H9 (cell line): Measurements from ENCODE around the gene CYSTM1. TPM values are rescaled to one million over a fixed set of nuclear protein-coding genes. Genes with fewer than 3 reads are reported as not detected.

Experiments
- DNase-seq: peaks from one replicate; pipeline ENCODE4 v3.0.0-alpha.2; 2017
- H2AFZ ChIP-seq: one replicate; pipeline ENCODE4 v1.6.1; 2013; ENCODE audit warnings: mild to moderate bottlenecking, low read length, control low read depth, moderate library complexity
- H2AK5ac ChIP-seq: 2 replicates; pipeline ENCODE4 v1.6.1; 2013; ENCODE audit warnings: low read length, control low read depth, mixed read lengths; ENCODE audit not compliant: insufficient read length
- H2BK120ac ChIP-seq: one replicate; pipeline ENCODE4 v1.6.1; 2013; ENCODE audit warnings: low read depth, mild to moderate bottlenecking, low read length, control low read depth, inconsistent platforms; ENCODE audit not compliant: poor library complexity, severe bottlenecking
- H2BK12ac ChIP-seq: 2 replicates; pipeline ENCODE4 v1.6.1; 2013; ENCODE audit warnings: low read length, control low read depth, mixed read lengths, low read depth; ENCODE audit not compliant: insufficient read length
- H2BK15ac ChIP-seq: 2 replicates; pipeline ENCODE4 v1.6.1; 2013; ENCODE audit warnings: low read depth, low read length, control low read depth
- H2BK20ac ChIP-seq: one replicate; pipeline ENCODE4 v1.6.1; 2013; ENCODE audit warnings: low read depth, mild to moderate bottlenecking, low read length, control low read depth, inconsistent platforms; ENCODE audit not compliant: poor library complexity, severe bottlenecking
- H2BK5ac ChIP-seq: 2 replicates; pipeline ENCODE4 v1.6.1; 2013; ENCODE audit warnings: low read length, control low read depth, mixed read lengths; ENCODE audit not compliant: insufficient read length
- H3K14ac ChIP-seq: 2 replicates; pipeline ENCODE4 v1.6.1; 2013; ENCODE audit warnings: low read length, control low read depth; ENCODE audit not compliant: insufficient read depth
- H3K18ac ChIP-seq: 2 replicates; pipeline ENCODE4 v1.6.1; 2013; ENCODE audit warnings: low read depth, mild to moderate bottlenecking, mixed read lengths, low read length, control low read depth; ENCODE audit not compliant: insufficient read length
- H3K23ac ChIP-seq: 2 replicates; pipeline ENCODE4 v1.6.1; 2013; ENCODE audit warnings: low read length, control low read depth, mixed read lengths, low read depth; ENCODE audit not compliant: insufficient read length
- H3K23me2 ChIP-seq: 2 replicates; pipeline ENCODE4 v1.6.1; 2013; ENCODE audit warnings: low read depth, mild to moderate bottlenecking, mixed read lengths, low read length, control low read depth; ENCODE audit not compliant: insufficient read length, poor library complexity, severe bottlenecking
- H3K27ac ChIP-seq: 2 replicates; pipeline ENCODE4 v1.5.1; 2013; ENCODE audit warnings: low read length, control low read depth, mixed read lengths, low read depth; ENCODE audit not compliant: insufficient read length
- H3K27me3 ChIP-seq: 2 replicates; pipeline ENCODE4 v1.6.1; 2013; ENCODE audit warnings: low read length, control low read depth, inconsistent platforms; ENCODE audit not compliant: insufficient read depth
- H3K4ac ChIP-seq: 2 replicates; pipeline ENCODE4 v1.6.1; 2013; ENCODE audit warnings: low read depth, mild to moderate bottlenecking, control low read depth, inconsistent platforms, low read length, moderate library complexity
- H3K4me1 ChIP-seq: 2 replicates; pipeline ENCODE4 v1.6.1; 2013; ENCODE audit warnings: low read length, control low read depth, inconsistent platforms; ENCODE audit not compliant: insufficient read depth
- H3K4me2 ChIP-seq: 2 replicates; pipeline ENCODE4 v1.6.1; 2013; ENCODE audit warnings: low read length, control low read depth, mixed read lengths; ENCODE audit not compliant: insufficient read length, insufficient read depth
- H3K56ac ChIP-seq: 2 replicates; pipeline ENCODE4 v1.6.1; 2013; ENCODE audit warnings: low read depth, mild to moderate bottlenecking, mixed read lengths, low read length, control low read depth; ENCODE audit not compliant: insufficient read length
- H3K79me1 ChIP-seq: 2 replicates; pipeline ENCODE4 v1.6.1; 2013; ENCODE audit warnings: low read depth, mild to moderate bottlenecking, moderate library complexity, low read length, control low read depth, inconsistent platforms; ENCODE audit not compliant: insufficient read depth, poor library complexity, severe bottlenecking
- H3K79me2 ChIP-seq: 2 replicates; pipeline ENCODE4 v1.6.1; 2013; ENCODE audit warnings: low read length, control low read depth, inconsistent platforms; ENCODE audit not compliant: insufficient read depth
- H3K9ac ChIP-seq: 2 replicates; pipeline ENCODE4 v1.6.1; 2013; ENCODE audit warnings: low read length, control low read depth, mixed read lengths; ENCODE audit not compliant: insufficient read length; ENCODE audit errors: extremely low read depth
- H3K9me3 ChIP-seq: one replicate; pipeline ENCODE4 v1.6.1; 2013; ENCODE audit warnings: low read depth, low read length, inconsistent platforms; ENCODE audit not compliant: control insufficient read depth
- H3T11ph ChIP-seq: one replicate; pipeline ENCODE4 v1.6.1; 2013; ENCODE audit warnings: mild to moderate bottlenecking, low read length, control low read depth, inconsistent platforms
- H4K20me1 ChIP-seq: one replicate; pipeline ENCODE4 v1.6.1; 2013; ENCODE audit not compliant: control insufficient read depth, insufficient read length, insufficient read depth
- H4K5ac ChIP-seq: 2 replicates; pipeline ENCODE4 v1.6.1; 2013; ENCODE audit warnings: low read depth, mild to moderate bottlenecking, mixed read lengths, low read length, control low read depth; ENCODE audit not compliant: insufficient read length
- H4K8ac ChIP-seq: replicated peaks from 2 replicates; pipeline ENCODE4 v1.6.1; 2013; ENCODE audit warnings: low read length, control low read depth, mixed read lengths, low read depth; ENCODE audit not compliant: insufficient read length
- H4K91ac ChIP-seq: 2 replicates; pipeline ENCODE4 v1.6.1; 2013; ENCODE audit warnings: low read depth, mild to moderate bottlenecking, moderate library complexity, mixed read lengths, low read length, control low read depth; ENCODE audit not compliant: insufficient read length
- H3K27ac Mint-ChIP-seq, 3 experiments: 2 replicates in 2 of 3; 3 replicates in 1 of 3; pipeline ENCODE4 v1.8.0; 2020 to 2021; ENCODE audit warnings: mixed read lengths in 3 of 3, mild to moderate bottlenecking in 1 of 3, moderate library complexity in 1 of 3
- H3K27me3 Mint-ChIP-seq: 2 replicates; pipeline ENCODE4 v1.8.0; 2021; ENCODE audit warnings: low read depth, mild to moderate bottlenecking, moderate library complexity, mixed read lengths
- H3K36me3 Mint-ChIP-seq, 3 experiments: 2 replicates in 2 of 3; 3 replicates in 1 of 3; pipeline ENCODE4 v1.8.0; 2020 to 2021; ENCODE audit warnings: low read depth in 3 of 3, mixed read lengths in 3 of 3; ENCODE audit not compliant: insufficient read depth in 1 of 3
- H3K4me1 Mint-ChIP-seq, 2 experiments: 2 replicates each; pipeline ENCODE4 v1.8.0; 2020; ENCODE audit warnings: mixed read lengths in 2 of 2
- H3K4me3 Mint-ChIP-seq, 2 experiments: 2 replicates in 1 of 2; 3 replicates in 1 of 2; pipeline ENCODE4 v1.8.0; 2020 to 2021; ENCODE audit warnings: mild to moderate bottlenecking in 2 of 2, mixed read lengths in 2 of 2, moderate library complexity in 1 of 2
- H3K9me3 Mint-ChIP-seq, 2 experiments: 2 replicates in 1 of 2; 3 replicates in 1 of 2; pipeline ENCODE4 v1.8.0; 2020; ENCODE audit warnings: mild to moderate bottlenecking in 2 of 2, mixed read lengths in 2 of 2, moderate library complexity in 1 of 2
- CTCF ChIP-seq: fragments of 200-600 bp; sonication (generic); conservative IDR thresholded peaks from 3 replicates; pipeline ENCODE4 v1.8.0; 2021; ENCODE audit warnings: antibody characterized with exemption, mild to moderate bottlenecking
- WGBS: extraction: QIAGEN DNeasy Blood & Tissue Kit; methylation state at CpG from one replicate; pipeline ENCODE4 v1.1.7; 2013; ENCODE audit warnings: missing lambda C conversion rate, low lambda C conversion rate, mixed read lengths; ENCODE audit not compliant: insufficient read length; ENCODE audit errors: extremely low coverage; 5-methylcytosine and 5-hydroxymethylcytosine counted together
- total RNA-seq: library from RNA; stranded (reverse); gene quantifications from 2 replicates; pipeline ENCODE4 v1.2.1, GENCODE V29; 2021

The CYSTM1 gene
- total RNA-seq, 1 experiment from 2014 or later = 20.6 TPM

GRCh38 chr5:140258873-140259272 lies 83.9 kb downstream of the CYSTM1 start:
- Histone ChIP-seq H4K5ac (no peak overlapping the region), H3K23ac (no peak overlapping the region), H3K14ac (no peak overlapping the region), H3K56ac (no peak overlapping the region), H3K18ac (no peak overlapping the region), H3K79me1 (peaks cover 5% of the 10 kb centered on the region), H4K8ac (no peak overlapping the region), H2AFZ (no peak overlapping the region), H3K4me2 (no peak overlapping the region), H3K4me1 (peaks cover 3% of the 10 kb centered on the region; the same call in 1 of the 2 replicates), H3K4ac (no peak overlapping the region), H2AK5ac (no peak overlapping the region), H3K23me2 (no peaks in the 10 kb centered on the region), H3K27me3 (no peaks in the 10 kb centered on the region), H3K79me2 (0 out of 2 replicates have a peak, but pooled peaks cover 1% of the 10 kb centered on the region), H4K20me1 (no peaks in the 10 kb centered on the region), H2BK12ac (no peak overlapping the region), H2BK5ac (no peak overlapping the region), H3K9ac (no peak overlapping the region), H3K9me3 (no peaks in the 10 kb centered on the region), H2BK15ac (no peak overlapping the region), H3T11ph (no peak overlapping the region), H2BK120ac (no peak overlapping the region), H2BK20ac (peak overlapping the region; percentile 83), H4K91ac (no peak overlapping the region), H3K27ac (no peak overlapping the region)
- H3K36me3 Mint-ChIP-seq = peaks cover 4 to 15% (median 6%) of the 10 kb centered on the region in 3 experiments
- WGBS = no CpG with 5 or more reads among the region's 4 CpGs
- TF ChIP-seq CTCF = no peak
- peaks cover 4 to 15% of the 10 kb centered on the region in 2 experiments; a peak in 3 of 4 replicates for H3K4me1 Mint-ChIP-seq
- no peak overlapping the region; a peak in 1 of 7 replicates for H3K27ac Mint-ChIP-seq
- H3K9me3 Mint-ChIP-seq = no peaks in the 10 kb centered on the region
- no peaks in the 10 kb centered on the region for H3K27me3 Mint-ChIP-seq
- no peak for DNase-seq
- no peak overlapping the region for H3K4me3 Mint-ChIP-seq
